ENCODE measurements around the gene PKNOX2.

Gene PKNOX2

DNA sequence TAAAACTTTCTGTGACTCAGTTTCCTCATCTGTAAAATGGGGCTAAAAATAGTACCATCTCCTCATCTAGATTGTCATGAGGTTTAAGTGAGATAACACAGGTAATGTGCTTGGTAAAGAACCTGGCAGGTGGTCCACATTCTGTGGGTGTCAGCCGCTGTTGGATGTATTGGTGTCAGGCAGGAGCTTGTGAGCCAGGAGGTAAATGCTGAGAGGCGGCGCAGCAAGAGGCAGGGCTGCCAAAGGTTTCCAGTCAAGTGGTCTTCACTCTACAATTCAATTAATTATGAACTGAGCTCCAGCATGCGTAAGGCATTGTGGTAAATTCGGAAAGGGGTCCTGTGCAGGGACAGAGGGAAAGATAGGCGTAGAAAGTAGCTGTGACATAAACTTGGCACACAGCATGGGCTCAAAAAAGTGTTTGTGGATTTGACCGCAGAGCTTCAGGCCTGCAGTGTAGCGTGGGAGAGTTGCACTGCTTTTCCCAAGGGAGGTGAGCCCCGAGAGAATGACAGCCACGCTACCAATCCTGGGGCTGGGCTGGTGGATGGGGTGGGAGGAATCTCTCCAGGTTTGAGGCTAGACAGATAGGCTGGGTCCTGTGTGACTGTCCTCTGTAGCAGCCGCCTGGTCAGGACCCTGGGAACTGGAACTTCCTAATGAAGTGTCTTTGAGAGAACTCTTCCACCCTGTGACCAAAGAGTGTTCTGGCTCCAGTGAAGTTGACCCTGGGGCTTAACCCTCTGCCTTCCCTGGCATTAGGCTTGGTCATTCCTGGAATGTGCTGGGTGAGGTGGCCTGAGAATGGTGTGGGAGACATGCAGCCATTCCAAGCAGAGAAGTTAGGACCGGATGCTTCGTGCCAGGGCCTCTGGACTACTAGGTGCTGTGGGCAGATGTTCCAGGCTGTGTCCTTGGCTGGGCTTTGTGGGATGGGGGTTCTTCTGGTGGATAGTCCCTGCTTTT is 209.2 kb downstream of the PKNOX2 start:
- in situ Hi-C loops (cut with MboI; ENCODE audit: low sequenced_read_pairs): no loop called here

DNA sequence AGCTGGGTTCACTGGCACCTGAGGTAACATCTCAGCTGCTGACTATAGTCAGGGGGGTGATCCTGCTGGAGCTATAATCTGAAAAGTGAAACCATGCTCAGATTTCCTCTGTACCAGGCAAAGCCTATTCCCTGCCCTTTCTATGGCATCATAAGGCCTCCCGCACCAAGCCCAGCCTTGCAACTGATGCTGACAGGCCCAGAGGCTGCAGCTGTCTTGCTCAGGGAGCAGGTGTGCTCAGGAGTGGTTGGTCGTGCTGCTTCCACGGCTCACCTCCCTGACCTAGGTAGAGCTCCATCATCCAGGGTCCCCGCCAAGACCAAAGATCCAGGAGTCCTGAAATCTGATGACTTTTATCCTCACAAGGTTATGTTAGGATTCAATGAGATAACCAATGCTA is 209.8 kb downstream of the PKNOX2 start:
- in situ Hi-C loops (cut with MboI; ENCODE audit: low sequenced_read_pairs): no loop called here

DNA sequence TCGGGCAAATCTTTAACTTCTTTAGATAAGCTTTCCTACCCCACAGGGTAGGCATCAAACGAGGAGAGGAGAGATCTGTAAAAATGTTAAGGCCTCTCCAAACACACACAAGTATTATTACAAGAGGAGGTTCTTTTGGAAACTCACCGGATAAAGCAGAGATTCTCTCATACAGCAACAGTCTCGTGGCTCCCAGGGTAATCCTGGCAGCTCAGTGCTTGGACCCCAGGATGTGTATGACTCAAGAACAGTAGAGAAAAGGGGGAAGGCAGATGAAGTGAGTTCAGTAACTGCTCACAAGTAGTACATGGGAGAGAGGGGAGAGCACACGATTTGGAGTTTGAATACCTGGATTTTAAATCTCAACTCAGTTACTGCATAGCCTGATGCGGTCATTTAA is 210.6 kb downstream of the PKNOX2 start:
- in situ Hi-C loops (cut with MboI; ENCODE audit: low sequenced_read_pairs): no loop called here

DNA sequence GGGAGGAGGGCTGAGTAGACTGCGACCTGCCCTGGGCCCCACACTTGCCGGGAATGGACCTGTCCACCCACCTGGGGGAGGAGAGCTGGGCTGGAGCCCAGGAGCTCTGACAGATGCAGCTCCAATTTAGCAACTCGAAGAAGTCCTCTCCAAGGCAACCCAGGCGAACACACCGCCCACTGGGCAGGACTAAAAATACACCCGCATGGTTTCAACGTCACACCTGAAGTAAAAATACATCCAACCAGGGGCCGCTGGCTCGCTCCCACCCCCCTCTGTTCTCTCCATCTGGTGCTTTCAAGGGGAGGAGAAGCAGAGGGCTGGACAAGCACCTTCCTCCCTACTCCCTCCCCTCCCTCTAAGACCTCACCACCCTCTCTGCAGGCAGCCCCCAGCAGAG is 211.6 kb downstream of the PKNOX2 start:
- in situ Hi-C loops (cut with MboI; ENCODE audit: low sequenced_read_pairs): no loop called here

DNA sequence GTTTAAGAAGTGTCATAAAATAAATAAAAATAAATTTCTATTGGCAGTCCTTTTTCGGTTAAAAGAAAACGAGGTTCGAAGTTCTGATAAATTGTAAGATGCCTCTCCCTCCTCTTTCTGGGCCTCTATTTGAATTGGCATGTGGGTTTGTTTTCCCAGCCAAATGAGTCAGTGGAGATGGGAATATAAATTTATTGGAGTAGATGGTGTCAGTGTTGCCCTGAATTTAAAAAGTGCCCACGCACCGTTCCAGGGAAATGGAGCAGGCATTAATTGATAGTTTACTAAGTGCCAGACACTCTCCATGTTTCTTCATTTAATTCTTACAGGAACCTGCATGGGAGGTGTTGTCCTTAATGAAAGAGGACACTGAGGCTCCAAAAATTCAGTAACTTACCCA is 212.3 kb downstream of the PKNOX2 start:
- in situ Hi-C loops (cut with MboI; ENCODE audit: low sequenced_read_pairs): no loop called here

DNA sequence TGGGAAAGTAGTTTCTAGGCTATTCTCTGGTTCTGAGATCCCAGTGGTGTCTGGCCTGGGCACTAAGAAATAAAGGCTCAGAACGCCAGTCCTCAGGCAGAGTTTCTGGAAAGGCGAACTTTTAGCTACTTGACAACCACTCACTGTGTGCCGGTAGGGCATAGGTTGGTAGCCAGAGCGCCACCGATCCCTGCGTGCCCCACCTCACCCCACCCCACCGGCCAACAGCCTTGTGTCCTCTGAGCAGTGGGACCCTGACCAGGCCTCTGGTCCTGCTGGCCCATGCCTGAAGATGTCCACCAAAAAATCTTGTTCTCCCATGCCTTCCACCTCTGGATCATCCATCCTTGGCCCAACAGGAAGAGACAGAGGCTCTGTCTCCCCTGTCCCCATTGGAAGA is 213.5 kb downstream of the PKNOX2 start:
- in situ Hi-C loops (cut with MboI; ENCODE audit: low sequenced_read_pairs): no loop called here

DNA sequence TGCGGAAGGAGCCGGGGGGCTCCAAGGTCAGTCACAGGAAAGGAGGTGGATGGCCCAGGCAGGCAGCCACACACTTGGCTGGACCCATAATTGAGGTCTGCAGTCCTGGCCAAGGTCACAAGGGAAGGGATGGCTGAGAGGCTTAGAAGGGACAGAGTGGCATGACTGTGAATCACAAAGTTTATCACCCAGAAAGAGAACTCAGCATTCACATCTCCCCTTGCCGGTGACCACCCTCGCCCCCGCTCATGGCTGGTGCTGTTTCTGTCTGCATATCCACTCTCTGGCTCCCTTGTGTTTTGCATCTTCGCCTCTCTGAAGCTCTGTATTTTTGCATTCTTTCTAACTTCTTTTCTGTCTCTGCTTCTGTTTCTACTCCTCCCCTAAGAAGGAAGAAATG is 214.0 kb downstream of the PKNOX2 start:
- in situ Hi-C loops (cut with MboI; ENCODE audit: low sequenced_read_pairs): no loop called here

DNA sequence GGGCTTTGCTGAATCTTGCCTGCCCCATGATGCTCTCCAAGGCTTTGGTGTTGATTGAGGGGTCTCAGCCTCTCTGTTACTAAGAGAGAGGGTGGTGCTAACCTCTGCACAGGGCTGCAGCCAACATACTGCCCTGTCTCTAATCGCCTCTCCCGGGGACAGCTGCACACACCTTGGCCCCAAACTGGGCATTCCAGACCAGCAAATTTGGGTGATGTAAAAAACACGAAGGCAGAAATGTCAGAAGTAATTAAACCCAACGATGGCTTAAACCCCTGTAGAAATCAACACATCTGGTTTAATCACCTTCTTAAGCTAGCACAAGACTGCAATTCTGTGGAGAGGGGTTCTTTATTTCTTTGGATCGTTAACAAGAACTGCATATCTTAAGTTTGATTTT is 215.0 kb downstream of the PKNOX2 start:
- in situ Hi-C loops (cut with MboI; ENCODE audit: low sequenced_read_pairs): no loop called here

DNA sequence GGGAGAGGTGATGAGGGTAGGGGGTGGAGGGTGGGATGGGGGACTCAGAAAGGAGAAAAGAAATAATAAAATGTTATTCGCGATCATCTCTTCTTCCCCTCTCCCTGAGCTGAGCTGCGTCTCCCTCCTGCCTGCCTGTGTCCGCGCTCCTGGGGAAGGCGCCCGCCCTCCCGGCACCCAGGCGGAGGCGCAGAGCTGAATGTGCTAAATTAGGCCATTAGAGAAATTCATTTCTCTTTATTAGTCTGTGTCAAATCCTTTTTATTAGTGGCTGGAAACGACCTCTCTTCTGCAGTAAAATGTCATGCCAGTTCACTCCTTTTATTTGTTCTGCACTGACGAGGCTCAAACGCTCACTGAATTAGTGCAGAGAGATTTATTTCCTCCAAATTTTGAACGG is 215.4 kb downstream of the PKNOX2 start:
- in situ Hi-C loops (cut with MboI; ENCODE audit: low sequenced_read_pairs): no loop called here

DNA sequence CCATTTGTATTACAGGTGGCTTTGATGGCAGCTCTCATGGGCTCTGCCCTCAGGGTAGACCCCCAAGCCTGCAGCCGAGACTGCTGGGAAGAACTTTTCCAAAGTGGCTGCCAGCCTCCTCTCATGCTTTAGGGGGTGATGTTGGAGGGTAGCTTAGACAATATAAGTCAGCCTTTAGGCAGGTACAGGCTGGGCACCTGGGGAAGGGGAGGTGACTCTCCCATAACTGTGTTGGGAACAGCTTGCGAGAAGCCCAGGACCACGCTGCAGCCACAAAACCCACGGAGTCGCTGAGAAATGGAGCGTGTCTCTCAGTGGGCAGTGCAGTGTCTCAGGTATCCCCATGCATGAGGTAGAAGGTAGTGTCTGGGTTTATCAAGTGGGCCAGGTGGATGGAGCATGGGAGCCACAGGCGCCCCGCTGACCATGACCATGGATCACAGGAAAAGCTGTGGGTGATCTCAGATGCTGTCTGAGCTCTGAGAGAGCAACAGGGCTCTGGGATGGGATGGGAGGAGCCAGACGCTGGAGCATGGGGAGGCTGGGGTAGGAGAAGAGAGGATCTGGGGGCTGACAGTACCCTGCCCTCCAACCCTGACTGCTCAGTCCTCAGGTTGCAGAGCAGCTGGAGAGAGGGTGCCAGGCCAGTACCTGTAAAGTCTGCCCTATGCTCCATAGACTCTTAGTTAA is 216.3 kb downstream of the PKNOX2 start:
- in situ Hi-C loops (cut with MboI; ENCODE audit: low sequenced_read_pairs): no loop called here

DNA sequence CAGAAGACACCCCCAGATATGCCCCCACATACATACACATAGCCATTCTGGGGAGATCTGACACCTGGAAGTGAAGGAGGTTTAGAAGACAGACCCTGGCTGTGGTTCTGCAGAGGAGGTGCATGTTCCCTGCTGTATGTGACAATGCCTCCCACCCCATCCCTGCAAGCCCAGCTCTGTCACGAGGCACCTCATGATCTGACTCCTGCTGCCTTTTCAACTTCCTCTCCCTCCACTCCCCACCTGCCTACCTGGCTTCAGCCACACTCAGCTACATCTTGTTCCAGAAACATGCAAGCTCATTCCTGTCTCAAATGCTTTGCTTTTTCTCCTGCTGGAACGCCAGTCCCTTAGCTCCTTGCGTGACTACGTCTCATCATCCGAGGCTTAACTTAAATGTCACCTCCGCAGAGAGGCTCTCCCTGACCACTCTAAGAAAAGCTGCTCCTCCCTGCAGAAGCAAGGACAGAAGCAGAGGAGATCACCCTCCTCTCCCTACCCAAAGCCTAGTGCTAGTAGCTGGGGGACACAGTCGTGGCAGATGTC is 217.0 kb downstream of the PKNOX2 start:
- in situ Hi-C loops (cut with MboI; ENCODE audit: low sequenced_read_pairs): no loop called here

DNA sequence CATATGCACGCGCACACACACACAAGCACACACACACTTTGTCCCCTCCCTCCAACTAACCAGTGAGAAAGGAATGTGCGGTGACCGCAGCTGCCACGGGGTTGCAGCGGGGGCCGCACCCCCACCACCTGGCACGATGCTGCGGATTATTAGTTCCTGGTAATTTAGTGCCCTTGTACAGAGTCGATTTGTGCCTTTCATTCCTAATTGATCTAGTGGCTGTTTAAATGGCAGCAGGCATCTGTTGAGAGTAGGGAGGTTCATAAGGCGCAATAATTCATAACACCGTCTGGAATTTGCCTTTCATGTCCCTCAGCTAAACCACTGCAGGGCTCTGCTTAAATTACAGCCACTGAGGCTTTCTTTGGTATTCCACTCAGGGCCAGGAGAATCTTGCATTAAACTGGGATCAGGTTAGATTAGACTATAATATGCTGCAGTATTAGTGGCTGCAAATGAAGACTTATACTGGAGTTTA is 217.8 kb downstream of the PKNOX2 start:
- in situ Hi-C loops (cut with MboI; ENCODE audit: low sequenced_read_pairs): no loop called here

DNA sequence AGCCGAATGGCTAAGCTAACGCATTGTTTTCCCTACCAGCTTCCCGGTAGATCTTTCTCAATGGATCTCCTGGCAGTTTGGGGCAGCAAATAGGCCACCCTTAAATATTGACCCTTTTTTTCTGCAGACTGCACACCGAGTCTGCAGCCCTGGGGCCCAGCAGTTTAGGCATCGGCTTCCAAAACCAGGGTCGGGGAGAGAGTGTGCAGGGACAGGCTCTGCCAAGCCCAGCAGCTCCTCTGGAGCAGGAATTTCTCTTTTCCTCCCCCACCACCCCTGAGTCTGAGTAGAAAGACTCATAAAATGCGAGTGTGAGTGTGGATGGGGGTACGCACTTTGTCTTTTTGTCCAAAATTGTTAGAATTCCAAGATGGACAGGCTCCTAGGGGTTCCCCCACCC is 218.3 kb downstream of the PKNOX2 start:
- in situ Hi-C loops (cut with MboI; ENCODE audit: low sequenced_read_pairs): no loop called here

DNA sequence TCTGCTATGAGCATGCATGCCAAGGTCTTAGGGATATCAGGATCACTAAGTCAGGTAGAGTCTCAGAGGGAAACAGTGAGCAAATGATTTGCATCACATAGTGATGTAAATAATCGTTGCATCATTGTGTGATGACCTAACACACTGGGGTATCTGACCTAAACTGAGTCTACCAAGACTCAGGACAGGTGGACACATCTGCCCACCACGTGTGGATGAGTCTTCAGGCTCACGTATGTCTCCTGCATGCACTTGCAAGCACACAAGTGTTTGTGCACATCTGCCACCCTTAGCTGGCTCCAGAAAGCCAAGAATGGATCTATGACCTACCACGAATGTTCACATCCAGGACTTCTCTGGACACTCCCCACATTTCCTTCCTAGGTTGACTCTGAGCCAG is 220.3 kb downstream of the PKNOX2 start:
- in situ Hi-C loops (cut with MboI; ENCODE audit: low sequenced_read_pairs): no loop called here

DNA sequence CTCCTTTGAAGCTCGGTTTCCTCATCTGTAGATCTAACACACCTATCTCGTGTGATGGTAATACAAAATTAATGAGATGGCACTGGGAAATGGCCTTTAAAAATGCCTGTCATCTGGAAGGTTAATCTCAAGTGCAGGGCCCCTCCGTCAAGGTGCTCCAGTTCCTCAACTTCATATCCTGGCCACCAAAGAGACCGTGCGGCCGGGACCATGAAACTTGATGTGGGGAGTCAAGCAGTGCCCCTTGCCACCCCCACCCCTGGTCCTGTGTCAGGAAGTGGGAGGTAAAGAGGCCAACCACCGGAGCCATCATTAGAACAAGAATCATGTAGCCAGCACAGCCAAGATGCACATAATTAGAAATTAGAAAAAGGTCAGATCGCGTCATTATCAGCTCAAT is 223.3 kb downstream of the PKNOX2 start:
- in situ Hi-C loops (cut with MboI; ENCODE audit: low sequenced_read_pairs): no loop called here

DNA sequence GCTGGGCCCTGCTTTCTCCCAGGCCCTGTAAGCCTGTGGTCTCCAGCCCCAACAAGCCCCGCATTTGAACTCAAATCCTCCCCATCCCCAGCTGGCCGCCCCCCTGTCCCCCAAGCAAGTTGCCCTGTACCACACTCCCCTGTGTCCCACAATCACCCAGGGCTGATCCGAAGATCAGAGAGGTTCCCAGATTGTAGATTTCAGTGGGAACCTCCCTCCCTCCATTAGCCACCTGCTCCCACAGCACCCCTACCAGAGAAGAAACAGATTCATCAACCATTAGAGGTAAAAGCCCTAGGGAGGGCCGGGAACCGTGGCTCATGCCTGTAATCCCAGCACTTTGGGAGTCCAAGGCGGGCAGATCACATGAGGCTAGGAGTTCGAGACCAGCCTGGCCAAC is 224.1 kb downstream of the PKNOX2 start:
- in situ Hi-C loops (cut with MboI; ENCODE audit: low sequenced_read_pairs): no loop called here

DNA sequence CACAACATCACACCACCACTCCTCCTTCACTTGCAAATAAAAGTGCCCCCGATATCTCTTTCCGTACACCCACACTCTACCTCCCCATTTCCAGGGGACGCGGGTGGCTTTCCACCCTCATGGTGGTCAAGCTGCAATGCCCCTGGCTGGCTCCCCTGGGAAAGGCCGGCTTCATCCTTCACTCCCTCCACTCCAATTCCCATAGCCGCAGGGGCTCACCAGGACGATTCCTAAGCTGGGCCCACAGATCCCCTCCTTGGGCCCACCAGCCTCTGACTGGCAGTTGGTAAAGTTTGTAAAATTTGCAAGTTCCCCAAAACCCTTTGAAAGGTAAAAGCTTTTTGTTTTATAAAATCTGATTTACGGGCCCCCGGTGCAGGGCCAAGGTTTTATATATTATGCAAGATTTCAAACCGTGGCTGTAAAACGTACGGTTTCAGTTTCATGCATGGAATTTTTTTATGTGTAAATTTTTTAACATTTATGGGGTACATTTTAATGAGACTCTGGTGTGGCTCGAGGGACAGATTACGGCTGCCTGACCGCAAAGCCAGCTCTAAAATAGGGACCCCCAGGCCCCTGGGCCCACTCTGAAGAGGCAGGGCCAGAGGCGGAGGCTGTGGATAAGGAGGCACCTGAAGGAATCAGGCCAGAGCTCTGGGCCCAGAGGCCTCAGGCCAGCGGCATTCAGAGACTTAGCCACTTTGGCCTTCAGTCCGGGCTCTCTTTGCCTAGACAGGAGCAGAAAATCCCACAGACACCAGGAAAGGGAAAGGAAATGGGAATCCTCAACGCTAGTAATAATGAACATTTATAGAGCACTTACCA is 225.0 kb downstream of the PKNOX2 start:
- in situ Hi-C loops (cut with MboI; ENCODE audit: low sequenced_read_pairs): no loop called here

DNA sequence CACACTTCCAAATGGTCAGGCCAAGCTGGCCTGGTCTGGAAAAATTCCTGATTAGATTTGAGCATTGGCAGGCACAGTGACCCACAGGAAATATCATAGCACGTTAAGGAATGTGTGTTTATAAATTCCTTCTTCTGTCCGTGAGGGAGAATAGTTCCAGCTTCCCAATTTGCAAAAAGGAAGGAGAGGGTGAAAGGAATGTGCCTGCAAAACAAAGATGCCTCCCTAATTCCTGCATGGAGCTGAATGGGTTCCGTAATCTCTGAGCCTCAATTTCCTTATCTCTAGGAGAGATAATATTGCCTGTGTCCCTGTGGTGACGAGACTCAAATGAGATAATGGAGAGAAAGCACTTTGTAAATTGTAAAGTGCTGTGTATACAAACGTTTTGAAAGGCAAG is 226.4 kb downstream of the PKNOX2 start:
- in situ Hi-C loops (cut with MboI; ENCODE audit: low sequenced_read_pairs): no loop called here

DNA sequence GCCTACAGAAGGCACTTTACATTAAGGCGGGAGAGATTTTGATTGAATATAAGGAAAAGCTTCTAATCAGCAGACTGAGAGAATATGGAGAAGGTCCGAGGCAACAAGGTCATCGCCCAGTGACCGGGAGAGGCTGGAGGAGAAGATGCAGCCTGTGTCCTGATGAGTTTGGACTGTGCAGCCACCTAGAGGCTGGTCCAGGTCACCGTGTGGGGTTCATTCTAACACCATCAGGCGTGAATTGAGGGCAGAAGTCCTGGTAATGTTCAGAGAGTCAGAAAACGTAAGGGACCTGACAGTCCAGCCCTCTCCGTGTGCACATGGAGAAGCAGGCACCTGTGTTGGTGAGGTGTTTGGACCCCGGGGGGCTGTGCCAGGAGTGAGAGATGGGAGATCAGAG is 228.8 kb downstream of the PKNOX2 start:
- in situ Hi-C loops (cut with MboI; ENCODE audit: low sequenced_read_pairs): no loop called here

DNA sequence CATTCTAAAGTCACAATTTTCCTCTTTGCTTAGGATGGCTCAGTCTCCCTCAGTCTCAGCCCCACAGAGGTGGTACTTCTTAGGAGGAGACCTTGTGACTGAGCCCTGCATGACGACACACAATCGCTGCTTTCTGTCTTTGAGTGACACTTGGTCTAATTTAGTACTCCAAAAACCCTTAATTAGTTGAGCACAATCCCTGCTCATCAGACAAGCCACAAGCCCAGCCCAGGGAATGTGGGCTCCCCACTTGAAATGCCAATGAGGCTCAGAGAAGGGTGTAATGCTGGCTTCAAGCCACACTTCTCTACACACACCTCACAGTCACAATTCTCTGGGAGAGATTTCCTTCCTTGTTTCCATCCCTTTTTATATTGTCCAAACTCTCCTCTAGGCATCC is 229.7 kb downstream of the PKNOX2 start:
- in situ Hi-C loops (cut with MboI; ENCODE audit: low sequenced_read_pairs): no loop called here

DNA sequence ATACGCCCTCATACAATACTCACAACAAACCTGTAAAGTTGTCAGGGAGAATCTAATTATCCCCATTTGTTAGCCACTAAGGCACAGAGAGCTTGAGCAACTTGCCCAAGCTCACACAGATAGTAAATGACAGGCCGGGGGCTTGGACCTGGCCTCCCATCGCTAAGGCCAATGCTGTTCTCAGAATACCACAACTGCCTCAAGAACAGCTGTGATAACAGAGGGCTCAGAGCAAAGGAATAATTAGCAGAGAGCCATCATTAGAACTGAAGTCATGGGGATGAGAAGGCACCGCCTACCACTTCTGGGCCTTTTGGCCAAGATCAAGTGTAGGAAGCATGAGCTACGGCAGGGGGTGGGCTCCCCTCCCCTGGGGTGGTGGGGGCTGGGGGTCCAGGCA is 232.9 kb downstream of the PKNOX2 start:
- in situ Hi-C loops (cut with MboI; ENCODE audit: low sequenced_read_pairs): no loop called here
